Naive thymus-derived CD4-positive, alpha-beta T cell (primary cell): ENCODE results near the gene LYZL6. TPM values are rescaled to one million over a fixed set of nuclear protein-coding genes. Genes with fewer than 3 reads are reported as not detected.

Experiments used
- ATAC-seq: fragments of 150-1000 bp; cut with Tn5 transposase; 2 replicates; pipeline ENCODE4 v1.10.0; 2021; ENCODE audit warnings: mild to moderate bottlenecking, moderate library complexity
- CTCF ChIA-PET: fragments of 350-600 bp; sonication (Branson Sonifier 250); formaldehyde crosslinking; loops from one replicate; lab custom pipeline; 2021; ENCODE audit warnings: antibody characterized with exemption; lab: Charles Lee
- POLR2A ChIA-PET: fragments of 350-600 bp; sonication (Branson Sonifier 250); formaldehyde crosslinking; loops from one replicate; lab custom pipeline; 2021; ENCODE audit warnings: antibody characterized with exemption, inconsistent platforms; lab: Charles Lee
- DNase-seq, 9 donors: peaks; one replicate each; pipeline versions ENCODE4 v3.0.0 to v3.0.0-alpha.2; 2020 to 2022; ENCODE audit warnings: mixed read lengths in 1 of 9
- H3K27ac ChIP-seq: one replicate; pipeline ENCODE4 v1.7.0; 2013; ENCODE audit warnings: mild to moderate bottlenecking, low read depth, low read length, moderate library complexity
- H3K27me3 ChIP-seq, 2 donors: one replicate each; pipeline ENCODE4 v1.7.0; 2013; ENCODE audit warnings: low read length in 2 of 2, mild to moderate bottlenecking in 2 of 2, moderate library complexity in 2 of 2; ENCODE audit not compliant: control insufficient read depth in 2 of 2, insufficient read depth in 2 of 2
- H3K36me3 ChIP-seq, 3 experiments: 1 replicate in 2 of 3; 2 replicates in 1 of 3; pipeline ENCODE4 v1.7.0; 2013; ENCODE audit warnings: low read length in 3 of 3, mild to moderate bottlenecking in 3 of 3, moderate library complexity in 1 of 3; ENCODE audit not compliant: insufficient read depth in 3 of 3, control insufficient read depth in 2 of 3
- H3K4me1 ChIP-seq, 2 donors: one replicate each; pipeline ENCODE4 v1.7.0; 2013; ENCODE audit warnings: low read length in 2 of 2, mild to moderate bottlenecking in 2 of 2, moderate library complexity in 1 of 2; ENCODE audit not compliant: control insufficient read depth in 2 of 2, insufficient read depth in 2 of 2
- H3K4me3 ChIP-seq: 2 replicates; pipeline ENCODE4 v1.7.0; 2013; ENCODE audit warnings: mild to moderate bottlenecking, low read length
- H3K9me3 ChIP-seq, 3 experiments: 1 replicate in 2 of 3; 2 replicates in 1 of 3; pipeline ENCODE4 v1.7.0; 2013; ENCODE audit warnings: low read length in 3 of 3; ENCODE audit not compliant: control insufficient read depth in 2 of 3
- H3K27ac Mint-ChIP-seq, 9 donors: one replicate each; pipeline ENCODE4 v1.8.0; 2020 to 2022; ENCODE audit warnings: mixed read lengths in 9 of 9, mild to moderate bottlenecking in 8 of 9, moderate library complexity in 5 of 9, inconsistent platforms in 2 of 9
- H3K27me3 Mint-ChIP-seq, 5 donors: one replicate each; pipeline ENCODE4 v1.8.0; 2021 to 2022; ENCODE audit warnings: mixed read lengths in 5 of 5, mild to moderate bottlenecking in 1 of 5
- H3K36me3 Mint-ChIP-seq, 5 donors: one replicate each; pipeline ENCODE4 v1.8.0; 2020 to 2022; ENCODE audit warnings: mixed read lengths in 5 of 5, mild to moderate bottlenecking in 3 of 5, inconsistent platforms in 1 of 5
- H3K4me1 Mint-ChIP-seq, 7 donors: one replicate each; pipeline ENCODE4 v1.8.0; 2020 to 2022; ENCODE audit warnings: mixed read lengths in 7 of 7, mild to moderate bottlenecking in 3 of 7, inconsistent platforms in 1 of 7
- H3K4me3 Mint-ChIP-seq, 10 donors: one replicate each; pipeline ENCODE4 v1.8.0; 2020 to 2022; ENCODE audit warnings: mild to moderate bottlenecking in 10 of 10, mixed read lengths in 10 of 10, moderate library complexity in 6 of 10, inconsistent platforms in 2 of 10
- H3K9me3 Mint-ChIP-seq, 11 donors: one replicate each; pipeline ENCODE4 v1.8.0; 2020 to 2022; ENCODE audit warnings: mixed read lengths in 11 of 11, mild to moderate bottlenecking in 4 of 11, inconsistent platforms in 1 of 11, moderate library complexity in 1 of 11
- intact Hi-C, 2 donors: fragments of 100-400 bp; cut with micrococcal nuclease; formaldehyde crosslinking; loops; one replicate each; pipeline ENCODE4 v1.15.1; 2023
- polyA plus RNA-seq, 2 donors: library from polyadenylated mRNA; unstranded; fragments of 300-500 nt; fragmentation: Illumina TruSeq; gene quantifications; one replicate each; pipeline ENCODE4 v1.2.3, GENCODE V29; 2021
- total RNA-seq, 6 experiments: library from RNA in 5 of 6; stranded (reverse) in 5 of 6; gene quantifications; 1 replicate in 5 of 6; 2 replicates in 1 of 6; pipeline ENCODE4 v1.2.3 and lab custom pipeline; 2021 to 2026

LYZL6 gene
- total and polyA plus RNA-seq, 7 experiments from 2014 or later = not detected

DNA sequence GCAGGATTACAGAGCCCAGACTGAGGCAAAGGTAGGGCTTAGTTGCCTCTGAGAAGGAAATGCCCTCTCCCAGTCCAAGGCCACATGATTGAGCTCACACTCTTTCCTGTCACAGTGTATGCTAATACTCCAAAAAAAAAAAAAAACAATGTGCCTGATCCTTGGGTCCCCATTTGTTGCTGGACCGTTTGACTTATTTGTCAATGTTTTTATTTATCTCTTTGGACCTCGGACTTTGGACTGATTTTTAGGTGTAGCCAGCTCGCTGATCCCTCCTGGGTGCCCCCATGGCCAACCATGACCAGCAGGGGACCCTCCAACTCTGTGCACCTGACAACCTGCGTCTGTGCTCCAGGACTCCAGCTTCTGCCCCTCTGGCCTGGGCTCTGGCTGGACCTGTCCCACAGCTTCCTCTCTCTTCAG lies 38.4 kb upstream of the LYZL6 start:
- Mint-ChIP-seq H3K9me3 (no peaks in the 10 kb centered on the region), H3K27me3 (peaks cover under 1 to 10% (median 7%) of the 10 kb centered on the region in 5 donors), H3K27ac (no peak overlapping the region), H3K4me1 (no peaks in the 10 kb centered on the region), H3K36me3 (no peaks in the 10 kb centered on the region), H3K4me3 (no peak overlapping the region)
- no peak for ATAC-seq
- no peak overlapping the region for H3K4me3 ChIP-seq
- ChIA-PET POLR2A (no interaction called here), CTCF (no interaction called here)
- intact Hi-C loops = no loop called here
- H3K36me3 ChIP-seq = no peaks in the 10 kb centered on the region
- H3K4me1 ChIP-seq = no peaks in the 10 kb centered on the region
- no peaks in the 10 kb centered on the region for H3K27me3 ChIP-seq
- no peak overlapping the region for H3K27ac ChIP-seq
- H3K9me3 ChIP-seq = no peaks in the 10 kb centered on the region
- no peak for DNase-seq

DNA sequence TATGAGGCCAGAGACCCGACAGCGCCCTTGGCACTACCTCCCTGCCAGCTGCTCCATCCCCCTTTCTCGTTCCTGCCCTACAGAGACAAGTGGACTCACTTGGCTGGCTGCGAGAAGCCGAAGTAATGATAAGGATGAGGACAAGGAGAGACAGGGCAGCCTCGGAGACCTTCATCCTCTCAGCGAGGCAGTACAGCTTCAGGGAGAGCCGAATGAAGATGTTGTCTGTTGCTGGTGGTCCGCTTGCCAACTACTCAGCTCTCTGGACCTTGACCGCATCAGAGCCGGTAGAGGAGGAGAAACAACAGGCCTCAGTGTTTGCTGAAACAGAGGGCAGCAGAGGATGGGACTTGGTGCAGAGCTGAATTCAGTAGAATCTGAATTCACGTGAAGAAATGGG lies 37.7 kb upstream of the LYZL6 start, which contains the start of gene CCL16:
CCL16 (minus strand) TSS at position 252 of the 400 bp plus-strand sequence; CDS start at position 175, 77 bp downstream.
- H3K4me1 Mint-ChIP-seq = peaks cover 0 to 5% (median 0%) of the 10 kb centered on the region in 7 donors
- POLR2A ChIA-PET = no interaction called here

GRCh38 chr17:35978346-35978745 lies 34.8 kb upstream of the LYZL6 start:
- ATAC-seq (no peak), DNase-seq (no peak)
- H3K4me3 Mint-ChIP-seq = no peak overlapping the region
- Histone ChIP-seq H3K9me3 (no peaks in the 10 kb centered on the region), H3K4me1 (no peaks in the 10 kb centered on the region), H3K4me3 (no peak overlapping the region), H3K27me3 (no peaks in the 10 kb centered on the region), H3K27ac (no peak overlapping the region), H3K36me3 (no peaks in the 10 kb centered on the region)
- ChIA-PET POLR2A (no interaction called here), CTCF (interaction anchor here (1.1 kb wide), 1 partner anchor 9 kb away, joined by 4 read pairs; no protein-coding TSS in a partner anchor)
- intact Hi-C loops = no loop called here
- no peaks in the 10 kb centered on the region for H3K9me3 Mint-ChIP-seq
- H3K36me3 Mint-ChIP-seq = no peaks in the 10 kb centered on the region
- H3K27ac Mint-ChIP-seq = no peak overlapping the region
- peaks cover 7 to 9% (median 7%) of the 10 kb centered on the region in 5 donors for H3K27me3 Mint-ChIP-seq
- peaks cover 0 to 5% (median 0%) of the 10 kb centered on the region in 7 donors for H3K4me1 Mint-ChIP-seq

More for the DNA sequence above, 37.7 kb upstream of the LYZL6 start, which contains the start of gene CCL16:
- no peak for DNase-seq
- H3K4me1 ChIP-seq = no peaks in the 10 kb centered on the region
- no peak within 1 kb of the TSS for H3K27ac Mint-ChIP-seq
- no peaks in the 10 kb centered on the region for H3K9me3 ChIP-seq
- no peaks in the 10 kb centered on the region for H3K9me3 Mint-ChIP-seq
- H3K36me3 ChIP-seq = no peaks in the 10 kb centered on the region
- H3K27me3 Mint-ChIP-seq = peaks cover 7 to 12% (median 7%) of the 10 kb centered on the region in 5 donors
- ATAC-seq = no peak
- no peak within 1 kb of the TSS for H3K27ac ChIP-seq
- H3K27me3 ChIP-seq = no peaks in the 10 kb centered on the region
- intact Hi-C loops = no loop called here
- CTCF ChIA-PET = no interaction called here
- H3K36me3 Mint-ChIP-seq = no peaks in the 10 kb centered on the region
- no peak within 1 kb of the TSS for H3K4me3 Mint-ChIP-seq
- no peak within 1 kb of the TSS for H3K4me3 ChIP-seq

- ChIA-PET POLR2A (no interaction called here), CTCF (interaction anchor here (1.1 kb wide), 1 partner anchor 8 kb away, joined by 4 read pairs; no protein-coding TSS in a partner anchor)
- ATAC-seq (no peak), DNase-seq (no peak)
- no peak overlapping the region for H3K4me3 ChIP-seq
- H3K9me3 ChIP-seq = no peaks in the 10 kb centered on the region
- peaks cover 7 to 9% (median 7%) of the 10 kb centered on the region in 5 donors for H3K27me3 Mint-ChIP-seq
- H3K4me1 ChIP-seq = no peaks in the 10 kb centered on the region
- H3K27ac ChIP-seq = no peak overlapping the region
- H3K27ac Mint-ChIP-seq = no peak overlapping the region
- no peaks in the 10 kb centered on the region for H3K9me3 Mint-ChIP-seq
- H3K27me3 ChIP-seq = no peaks in the 10 kb centered on the region
- intact Hi-C loops = no loop called here
- no peak overlapping the region for H3K4me3 Mint-ChIP-seq
- H3K4me1 Mint-ChIP-seq = peaks cover 0 to 5% (median 0%) of the 10 kb centered on the region in 7 donors
- no peaks in the 10 kb centered on the region for H3K36me3 Mint-ChIP-seq
- no peaks in the 10 kb centered on the region for H3K36me3 ChIP-seq
Measured at GRCh38 chr17:35977509-35977908, 34.0 kb upstream of the LYZL6 start.

- Mint-ChIP-seq H3K27ac (no peak overlapping the region), H3K27me3 (peaks cover 0 to 11% (median 7%) of the 10 kb centered on the region in 5 donors), H3K9me3 (no peaks in the 10 kb centered on the region), H3K36me3 (no peaks in the 10 kb centered on the region), H3K4me3 (no peak overlapping the region), H3K4me1 (peaks cover 0 to 9% (median 0%) of the 10 kb centered on the region in 7 donors)
- H3K27me3 ChIP-seq = no peaks in the 10 kb centered on the region
- no peaks in the 10 kb centered on the region for H3K9me3 ChIP-seq
- CTCF ChIA-PET = no interaction called here
- no peak overlapping the region for H3K4me3 ChIP-seq
- no peaks in the 10 kb centered on the region for H3K36me3 ChIP-seq
- ATAC-seq (no peak), DNase-seq (no peak)
- POLR2A ChIA-PET = no interaction called here
- no peaks in the 10 kb centered on the region for H3K4me1 ChIP-seq
- no peak overlapping the region for H3K27ac ChIP-seq
- intact Hi-C loops = loop anchor here in 1 of 2 donors (5.0 kb wide), 1 partner anchor 1264 kb away; no protein-coding TSS in a partner anchor
Measured at GRCh38 chr17:35973333-35974260, 30.1 kb upstream of the LYZL6 start.

GRCh38 chr17:35972945-35973332 lies 29.4 kb upstream of the LYZL6 start:
- no peaks in the 10 kb centered on the region for H3K27me3 ChIP-seq
- POLR2A ChIA-PET = no interaction called here

More at GRCh38 chr17:35972945-35973332, 29.4 kb upstream of the LYZL6 start:
- intact Hi-C loops = loop anchor here in 1 of 2 donors (5.0 kb wide), 1 partner anchor 1264 kb away; no protein-coding TSS in a partner anchor
- Histone ChIP-seq H3K27ac (no peak overlapping the region), H3K36me3 (no peaks in the 10 kb centered on the region), H3K4me1 (no peaks in the 10 kb centered on the region), H3K9me3 (no peaks in the 10 kb centered on the region), H3K4me3 (no peak overlapping the region)
- no peaks in the 10 kb centered on the region for H3K36me3 Mint-ChIP-seq
- no peak overlapping the region for H3K4me3 Mint-ChIP-seq
- H3K27ac Mint-ChIP-seq = no peak overlapping the region
- H3K4me1 Mint-ChIP-seq = peaks cover 0 to 9% (median 0%) of the 10 kb centered on the region in 7 donors
- H3K27me3 Mint-ChIP-seq = peaks cover 0 to 13% (median 5%) of the 10 kb centered on the region in 5 donors
- no peak for DNase-seq
- CTCF ChIA-PET = no interaction called here
- H3K9me3 Mint-ChIP-seq = no peaks in the 10 kb centered on the region
- ATAC-seq = no peak
